Loucy (cell line): ENCODE data around the gene CELF2.

Source experiments
- H2AFZ ChIP-seq: fragments of 200-600 bp; sonication (generic); 2 replicates; pipeline ENCODE4 v1.6.0; 2016; ENCODE audit warnings: antibody characterized with exemption, mild to moderate bottlenecking, low read length, moderate library complexity
- H3F3A ChIP-seq: fragments of 200-600 bp; 2 replicates; pipeline ENCODE4 v1.6.0; 2016; ENCODE audit warnings: antibody characterized with exemption, low read depth, mild to moderate bottlenecking
- H3K27me3 ChIP-seq: fragments of 200-600 bp; sonication (generic); 2 replicates; pipeline ENCODE4 v1.6.1; 2014; ENCODE audit warnings: low read length, mild to moderate bottlenecking; ENCODE audit not compliant: insufficient read depth, poor library complexity, severe bottlenecking
- H3K36me3 ChIP-seq: fragments of 200-600 bp; sonication (generic); 2 replicates; pipeline ENCODE4 v1.6.1; 2016; ENCODE audit warnings: low read length; ENCODE audit not compliant: insufficient read depth
- H3K4me1 ChIP-seq: fragments of 200-600 bp; sonication (generic); 2 replicates; pipeline ENCODE4 v1.5.1; 2014; ENCODE audit warnings: low read length, mild to moderate bottlenecking; ENCODE audit not compliant: insufficient read depth, poor library complexity, severe bottlenecking
- H3K4me2 ChIP-seq: fragments of 200-600 bp; sonication (generic); 2 replicates; pipeline ENCODE4 v1.6.0; 2014; ENCODE audit warnings: antibody characterized with exemption, low read length, low read depth, mild to moderate bottlenecking; ENCODE audit not compliant: poor library complexity, severe bottlenecking
- H3K4me3 ChIP-seq: fragments of 200-600 bp; sonication (generic); 2 replicates; pipeline ENCODE4 v1.5.1; 2014; ENCODE audit warnings: low read length, mild to moderate bottlenecking, mixed read lengths; ENCODE audit not compliant: poor library complexity, severe bottlenecking
- H3K79me2 ChIP-seq: fragments of 200-600 bp; sonication (generic); 2 replicates; pipeline ENCODE4 v1.6.1; 2014; ENCODE audit warnings: low read length; ENCODE audit not compliant: insufficient read depth
- H3K9ac ChIP-seq: fragments of 200-600 bp; sonication (generic); 2 replicates; pipeline ENCODE4 v1.6.0; 2014; ENCODE audit warnings: mild to moderate bottlenecking, low read depth, low read length, moderate library complexity; ENCODE audit not compliant: poor library complexity, severe bottlenecking
- H3K9me2 ChIP-seq: fragments of 200-600 bp; sonication (generic); replicated peaks from 2 replicates; pipeline ENCODE4 v1.6.1; 2016; ENCODE audit warnings: low read depth, low read length, mixed read lengths
- H3K9me3 ChIP-seq: fragments of 200-600 bp; sonication (generic); 2 replicates; pipeline ENCODE4 v1.6.1; 2014; ENCODE audit warnings: mild to moderate bottlenecking, antibody characterized with exemption, low read length, low read depth; ENCODE audit not compliant: insufficient read depth
- H4K20me1 ChIP-seq: fragments of 200-600 bp; sonication (generic); 2 replicates; pipeline ENCODE4 v1.6.0; 2014; ENCODE audit warnings: antibody characterized with exemption, low read length, mild to moderate bottlenecking; ENCODE audit not compliant: insufficient read depth, poor library complexity, severe bottlenecking
- CTCF ChIP-seq: fragments of 200-600 bp; sonication (generic); conservative IDR thresholded peaks from 2 replicates; pipeline ENCODE4 v1.5.1; 2014; ENCODE audit warnings: mild to moderate bottlenecking, antibody characterized with exemption, low read length
- EZH2phosphoT487 ChIP-seq: fragments of 200-600 bp; IDR thresholded peaks from 2 replicates; pipeline ENCODE4 v1.6.1; 2018; ENCODE audit warnings: antibody characterized with exemption, mild to moderate bottlenecking, moderate library complexity, borderline replicate concordance

Gene CELF2

GRCh38 chr10:11057448-11057847, 39.8 kb downstream of the CELF2 start:
- Histone ChIP-seq H3K9ac (no peak overlapping the region), H3K4me2 (no peak overlapping the region), H2AFZ (no peak overlapping the region), H3K9me2 (no peaks in the 10 kb centered on the region), H3K4me1 (no peaks in the 10 kb centered on the region), H3K79me2 (no peaks in the 10 kb centered on the region), H4K20me1 (no peaks in the 10 kb centered on the region), H3F3A (no peaks in the 10 kb centered on the region), H3K4me3 (no peak overlapping the region), H3K27me3 (no peaks in the 10 kb centered on the region), H3K9me3 (no peaks in the 10 kb centered on the region), H3K36me3 (no peaks in the 10 kb centered on the region)
- no peak for TF ChIP-seq CTCF

- no peaks in the 10 kb centered on the region for H3K9me2 ChIP-seq
- no peak overlapping the region for H2AFZ ChIP-seq
- no peaks in the 10 kb centered on the region for H3K9me3 ChIP-seq
- no peaks in the 10 kb centered on the region for H3K79me2 ChIP-seq
- no peaks in the 10 kb centered on the region for H4K20me1 ChIP-seq
- H3K9ac ChIP-seq = no peak overlapping the region
- H3K36me3 ChIP-seq = no peaks in the 10 kb centered on the region
- no peaks in the 10 kb centered on the region for H3K4me1 ChIP-seq
- H3K4me2 ChIP-seq = no peak overlapping the region
- no peak overlapping the region for H3K4me3 ChIP-seq
- no peak for TF ChIP-seq CTCF
- TF ChIP-seq EZH2phosphoT487 = no peak
- H3F3A ChIP-seq = no peaks in the 10 kb centered on the region
- H3K27me3 ChIP-seq = no peaks in the 10 kb centered on the region
Measured at GRCh38 chr10:11057994-11058393, 40.3 kb downstream of the CELF2 start.

- no peak for TF ChIP-seq EZH2phosphoT487
- TF ChIP-seq CTCF = no peak
- H2AFZ ChIP-seq = no peak overlapping the region
- H3K4me2 ChIP-seq = no peak overlapping the region
Measured at GRCh38 chr10:11058965-11059364, 41.3 kb downstream of the CELF2 start.

More at GRCh38 chr10:11058965-11059364, 41.3 kb downstream of the CELF2 start:
- H3K9me2 ChIP-seq = no peaks in the 10 kb centered on the region
- H3K4me1 ChIP-seq = no peaks in the 10 kb centered on the region
- H3K36me3 ChIP-seq = no peaks in the 10 kb centered on the region
- H3K4me3 ChIP-seq = no peak overlapping the region
- no peaks in the 10 kb centered on the region for H3K27me3 ChIP-seq
- no peaks in the 10 kb centered on the region for H4K20me1 ChIP-seq
- H3K79me2 ChIP-seq = no peaks in the 10 kb centered on the region
- no peak overlapping the region for H3K9ac ChIP-seq
- no peaks in the 10 kb centered on the region for H3F3A ChIP-seq
- no peaks in the 10 kb centered on the region for H3K9me3 ChIP-seq
